ELR (cell line): ENCODE results near the gene TYW5.
A peak's percentile ranks its signal among the peaks of the same experiment; 100 is the strongest.

Experiments
- DNase-seq: peaks from one replicate; pipeline ENCODE4 v3.0.0-alpha.2; 2015; ENCODE audit warnings: low read depth

Gene TYW5

GRCh38 chr2:199955339-199956061 lies at the start of gene TYW5, which contains the start of gene MAIP1:
TYW5 (minus strand) TSS chr2:199955491; CDS start chr2:199955470, 21 bp downstream.
MAIP1 (plus strand) TSS chr2:199955582; CDS start chr2:199955799, 217 bp downstream.
- DNase-seq = peak; percentile 91

GRCh38 chr2:200003444-200003843 lies 48.2 kb upstream of the TYW5 start:
- DNase-seq = peak; percentile 40

GRCh38 chr2:200000444-200001163 lies 45.3 kb upstream of the TYW5 start:
- no peak for DNase-seq

GRCh38 chr2:199999166-199999565 lies 43.9 kb upstream of the TYW5 start:
- peak; percentile 53 for DNase-seq

- no peak for DNase-seq
Observed at GRCh38 chr2:199997296-199997695, 42.0 kb upstream of the TYW5 start.

GRCh38 chr2:199994896-199995295 lies 39.6 kb upstream of the TYW5 start:
- no peak for DNase-seq

- DNase-seq = no peak
Observed at GRCh38 chr2:199994371-199994770, 39.1 kb upstream of the TYW5 start.

- no peak for DNase-seq
Observed at GRCh38 chr2:199992296-199992695, 37.0 kb upstream of the TYW5 start.

GRCh38 chr2:199991691-199992090 lies 36.4 kb upstream of the TYW5 start:
- DNase-seq = no peak

- no peak for DNase-seq
Observed at GRCh38 chr2:199989822-199990221, 34.5 kb upstream of the TYW5 start.

GRCh38 chr2:199988151-199988550 lies 32.9 kb upstream of the TYW5 start:
- no peak for DNase-seq

GRCh38 chr2:199987586-199987985 lies 32.3 kb upstream of the TYW5 start:
- DNase-seq = no peak

- peak; percentile 86 for DNase-seq
Observed at GRCh38 chr2:199985625-199986207, 30.4 kb upstream of the TYW5 start.

GRCh38 chr2:199984755-199985154 lies 29.5 kb upstream of the TYW5 start:
- DNase-seq = no peak

GRCh38 chr2:199984159-199984558 lies 28.9 kb upstream of the TYW5 start:
- DNase-seq = no peak

- no peak for DNase-seq
Observed at GRCh38 chr2:199983534-199983933, 28.2 kb upstream of the TYW5 start.

GRCh38 chr2:199982126-199982843 lies 27.0 kb upstream of the TYW5 start:
- DNase-seq = no peak

GRCh38 chr2:199979832-199980628 lies 24.7 kb upstream of the TYW5 start:
- peak; percentile 85 for DNase-seq

GRCh38 chr2:199979398-199979797 lies 24.1 kb upstream of the TYW5 start:
- DNase-seq = no peak

GRCh38 chr2:199977984-199978415 lies 22.7 kb upstream of the TYW5 start:
- DNase-seq = peak; percentile 69

- DNase-seq = peak; percentile 34
Observed at GRCh38 chr2:199975273-199975895, 20.1 kb upstream of the TYW5 start.
